GM23248 (cell line): Measurements from ENCODE around the gene ATP8A1. TPM values are rescaled to one million over a fixed set of nuclear protein-coding genes. Genes with fewer than 3 reads are reported as not detected.
A peak's percentile ranks its signal among the peaks of the same experiment; 100 is the strongest.

ENCODE experiments used
- DNase-seq: peaks from one replicate; pipeline ENCODE4 v3.0.0-alpha.2; 2015
- H2AFZ ChIP-seq: fragments of 200-600 bp; sonication (generic); 2 replicates; pipeline ENCODE4 v1.6.1; 2016; ENCODE audit warnings: antibody characterized with exemption
- H3F3A ChIP-seq: fragments of 200-600 bp; sonication (generic); 2 replicates; pipeline ENCODE4 v1.6.1; 2016; ENCODE audit warnings: mild to moderate bottlenecking, antibody characterized with exemption, mixed run types; ENCODE audit not compliant: insufficient read depth
- H3K27ac ChIP-seq: fragments of 200-600 bp; sonication (generic); 2 replicates; pipeline ENCODE4 v1.5.1; 2016; ENCODE audit warnings: mild to moderate bottlenecking
- H3K27me3 ChIP-seq: fragments of 200-600 bp; sonication (generic); replicated peaks from 2 replicates; pipeline ENCODE4 v1.6.1; 2016; ENCODE audit warnings: mild to moderate bottlenecking; ENCODE audit not compliant: insufficient read depth
- H3K36me3 ChIP-seq: fragments of 200-600 bp; sonication (generic); 2 replicates; pipeline ENCODE4 v1.6.1; 2016; ENCODE audit warnings: low read depth, mild to moderate bottlenecking
- H3K4me1 ChIP-seq: fragments of 200-600 bp; sonication (generic); 2 replicates; pipeline ENCODE4 v1.6.1; 2016; ENCODE audit warnings: mild to moderate bottlenecking; ENCODE audit not compliant: insufficient read depth
- H3K4me2 ChIP-seq: fragments of 200-600 bp; sonication (generic); one replicate; pipeline ENCODE4 v1.6.1; 2016; ENCODE audit warnings: mild to moderate bottlenecking; ENCODE audit not compliant: unreplicated experiment
- H3K4me3 ChIP-seq: fragments of 200-600 bp; sonication (generic); 2 replicates; pipeline ENCODE4 v1.5.1; 2016; ENCODE audit warnings: mild to moderate bottlenecking
- H3K79me2 ChIP-seq: fragments of 200-600 bp; sonication (generic); 2 replicates; pipeline ENCODE4 v1.6.1; 2016; ENCODE audit warnings: mild to moderate bottlenecking; ENCODE audit not compliant: insufficient read depth
- H3K9ac ChIP-seq: fragments of 200-600 bp; sonication (generic); 2 replicates; pipeline ENCODE4 v1.6.1; 2016; ENCODE audit warnings: mild to moderate bottlenecking
- H3K9me2 ChIP-seq: fragments of 200-600 bp; sonication (generic); 2 replicates; pipeline ENCODE4 v1.6.1; 2016; ENCODE audit warnings: mixed run types, mild to moderate bottlenecking, moderate library complexity; ENCODE audit not compliant: insufficient read depth
- H3K9me3 ChIP-seq: fragments of 200-600 bp; sonication (generic); one replicate; pipeline ENCODE4 v1.6.1; 2017; ENCODE audit warnings: low read depth
- H4K20me1 ChIP-seq: fragments of 200-600 bp; sonication (generic); 2 replicates; pipeline ENCODE4 v1.6.0; 2016; ENCODE audit not compliant: insufficient read depth
- EZH2 ChIP-seq: fragments of 200-600 bp; sonication (generic); IDR thresholded peaks from 2 replicates; pipeline ENCODE4 v1.6.1; 2018; ENCODE audit warnings: antibody characterized with exemption, mild to moderate bottlenecking; ENCODE audit not compliant: insufficient read depth, poor library complexity, severe bottlenecking
- EZH2phosphoT487 ChIP-seq: fragments of 200-600 bp; sonication (generic); IDR thresholded peaks from 2 replicates; pipeline ENCODE4 v1.6.1; 2018; ENCODE audit warnings: antibody characterized with exemption, moderate library complexity, mild to moderate bottlenecking, low read depth; ENCODE audit not compliant: insufficient read depth
- WGBS, 2 experiments: methylation state at CpG; one replicate each; pipeline ENCODE4 v1.1.6; 2015 to 2017; ENCODE audit warnings: low lambda C conversion rate in 2 of 2, low coverage in 1 of 2; ENCODE audit errors: missing lambda C conversion rate in 2 of 2; 5-methylcytosine and 5-hydroxymethylcytosine counted together
- in situ Hi-C: fragments of 300-500 bp; cut with MboI; formaldehyde crosslinking; loops from 2 replicates; pipeline ENCODE4 v1.15.0; 2020
- polyA plus RNA-seq: library from polyadenylated mRNA; unstranded; fragments of >200 nt; fragmentation: Nextera tagmentation; extraction: Ambion mirVana; gene quantifications from 2 replicates; pipeline ENCODE4 v1.2.1, GENCODE V29; 2016
- total RNA-seq: library from RNA; depleted of rRNA; stranded (reverse); fragments of >200 nt; shearing (Covaris generic); gene quantifications from 2 replicates; pipeline ENCODE4 v1.2.3, GENCODE V29; 2014

Gene ATP8A1
- total and polyA plus RNA-seq, 2 experiments from 2014 or later, result 0.11 to 0.13 TPM

DNA sequence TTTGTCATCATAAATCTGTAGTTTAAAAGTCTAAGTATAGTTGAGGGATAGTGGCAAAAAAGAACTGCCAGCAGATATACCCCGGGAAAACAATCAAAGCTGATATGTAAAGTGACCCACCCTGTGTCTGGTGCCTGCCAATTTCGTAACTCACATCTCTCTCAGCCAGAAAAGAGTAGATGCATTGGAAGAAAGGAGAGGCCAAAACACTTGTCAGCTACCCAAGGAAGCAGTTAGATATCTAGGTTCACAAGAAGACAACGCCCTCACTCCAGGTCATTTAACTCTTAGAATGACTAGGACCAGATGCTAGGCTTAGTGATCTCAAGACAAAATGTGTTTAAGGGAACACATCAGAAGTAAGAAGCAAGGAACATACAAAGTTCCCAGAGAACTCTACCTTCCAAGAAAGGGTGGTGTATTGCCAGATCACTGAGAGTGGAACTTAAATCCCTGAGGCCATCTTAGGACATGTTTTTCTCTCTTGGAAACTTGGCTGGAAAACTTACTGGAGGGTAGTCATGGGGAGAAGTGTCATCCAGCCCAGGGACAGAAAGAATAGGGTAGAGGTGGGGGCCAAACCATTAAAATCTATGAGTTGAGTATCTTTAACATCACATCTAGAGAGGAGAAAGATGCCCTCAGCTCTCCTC, 133.7 kb downstream of the ATP8A1 start:
- Histone ChIP-seq H3K27me3 (no peaks in the 10 kb centered on the region; the same call in 1 of the 2 replicates), H3K79me2 (no peaks in the 10 kb centered on the region), H4K20me1 (no peaks in the 10 kb centered on the region), H3K9me2 (no peaks in the 10 kb centered on the region), H3K4me1 (no peaks in the 10 kb centered on the region), H3K4me3 (no peak overlapping the region), H3K36me3 (no peaks in the 10 kb centered on the region), H3K4me2 (no peak overlapping the region), H2AFZ (no peak overlapping the region), H3K9ac (no peak overlapping the region), H3F3A (no peaks in the 10 kb centered on the region), H3K9me3 (no peaks in the 10 kb centered on the region), H3K27ac (no peak overlapping the region)
- in situ Hi-C loops, result loop anchor here (10.0 kb wide), 2 partner anchors 148 to 238 kb away; no protein-coding TSS in a partner anchor
- TF ChIP-seq EZH2phosphoT487, result no peak
- TF ChIP-seq EZH2, result no peak
- 6 to 8% methylated on average over 3 of the region's 3 CpGs for WGBS, 2 experiments
- no peak for DNase-seq

DNA sequence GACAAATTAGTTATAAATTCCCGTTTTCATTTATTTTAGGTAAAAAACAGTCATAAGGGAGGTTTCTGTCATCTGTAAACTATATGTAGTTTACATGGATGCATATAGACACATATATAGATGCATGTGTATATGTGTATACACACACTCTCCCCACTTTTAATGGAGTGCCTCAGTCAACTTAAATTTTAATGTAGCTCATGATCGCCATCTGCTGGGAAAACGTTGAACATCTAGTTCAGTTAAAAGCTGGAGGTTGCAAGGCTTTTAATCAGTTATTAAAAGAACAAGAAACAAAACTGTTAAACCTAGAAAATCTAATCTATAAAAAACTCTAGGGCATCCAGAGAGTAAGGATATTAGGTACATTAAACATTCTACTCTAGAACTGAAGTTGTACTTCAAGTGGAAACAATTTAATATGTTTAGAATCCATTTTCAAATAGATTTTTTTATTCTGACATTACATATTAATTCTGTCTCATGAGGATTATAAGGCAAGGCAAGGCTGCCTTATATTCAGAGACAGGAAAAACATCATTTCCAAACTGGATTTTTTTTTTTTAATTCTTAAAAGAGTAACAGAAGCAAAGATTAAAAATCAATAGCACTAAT, 137.0 kb downstream of the ATP8A1 start:
- H3K27me3 ChIP-seq, result no peaks in the 10 kb centered on the region; the same call in 1 of the 2 replicates
- H3K9ac ChIP-seq, result no peak overlapping the region
- H3K27ac ChIP-seq, result no peak overlapping the region
- 11 to 13% methylated on average over 3 of the region's 3 CpGs for WGBS, 2 experiments
- TF ChIP-seq EZH2phosphoT487, result no peak
- no peak for TF ChIP-seq EZH2
- in situ Hi-C loops, result loop anchor here (10.0 kb wide), 2 partner anchors 145 to 235 kb away; no protein-coding TSS in a partner anchor
- H3K9me3 ChIP-seq, result no peaks in the 10 kb centered on the region
- no peaks in the 10 kb centered on the region for H3K36me3 ChIP-seq
- no peaks in the 10 kb centered on the region for H3K79me2 ChIP-seq
- no peaks in the 10 kb centered on the region for H3F3A ChIP-seq
- no peaks in the 10 kb centered on the region for H3K9me2 ChIP-seq
- DNase-seq, result peak; percentile 59
- no peaks in the 10 kb centered on the region for H3K4me1 ChIP-seq
- H3K4me3 ChIP-seq, result no peak overlapping the region
- H4K20me1 ChIP-seq, result no peaks in the 10 kb centered on the region
- no peak overlapping the region for H3K4me2 ChIP-seq
- H2AFZ ChIP-seq, result no peak overlapping the region

DNA sequence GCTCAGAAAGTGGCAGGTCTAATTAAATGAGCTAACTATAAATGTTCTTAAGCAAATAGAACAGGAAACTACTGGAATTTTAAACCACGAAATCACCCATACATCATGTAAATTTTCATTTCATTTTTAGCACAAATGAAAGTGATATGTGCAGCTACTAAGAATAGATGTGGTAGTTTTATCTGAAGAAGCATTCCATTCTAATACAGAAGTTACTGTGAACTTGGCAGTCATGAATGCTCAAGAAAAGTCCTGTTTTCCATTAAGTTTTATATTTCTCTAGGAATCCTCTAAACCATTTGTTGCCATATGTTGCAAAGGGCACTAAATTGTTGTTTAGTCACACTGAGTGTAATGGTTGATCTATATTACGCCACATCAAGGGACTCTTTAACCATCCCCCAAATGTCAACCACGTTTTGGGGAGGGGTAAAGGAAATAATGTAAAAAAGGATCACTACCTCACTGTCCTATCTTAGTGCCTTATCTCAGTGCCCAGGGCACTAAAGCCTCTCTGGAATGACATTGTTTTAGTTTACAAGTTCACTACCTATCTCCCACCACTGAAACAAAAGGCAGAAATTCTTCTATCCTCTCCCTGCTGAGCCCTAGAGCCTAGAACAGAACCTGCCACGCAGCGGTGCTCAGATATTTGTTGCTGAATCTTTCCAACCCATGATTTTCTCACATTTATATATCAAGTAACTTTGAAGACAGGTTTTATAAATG, 141.6 kb downstream of the ATP8A1 start:
- Histone ChIP-seq H3K79me2 (no peaks in the 10 kb centered on the region), H3K36me3 (no peaks in the 10 kb centered on the region), H3K4me1 (no peaks in the 10 kb centered on the region), H3K27ac (no peak overlapping the region), H3K4me3 (no peak overlapping the region), H3K4me2 (no peak overlapping the region), H3K9ac (no peak overlapping the region), H2AFZ (no peak overlapping the region), H3K9me3 (no peaks in the 10 kb centered on the region), H3K27me3 (no peaks in the 10 kb centered on the region), H3F3A (no peaks in the 10 kb centered on the region), H3K9me2 (no peaks in the 10 kb centered on the region), H4K20me1 (no peaks in the 10 kb centered on the region)
- WGBS, 2 experiments, result 46 to 55% methylated on average over 5 of the region's 5 CpGs
- in situ Hi-C loops, result no loop called here
- TF ChIP-seq EZH2 (no peak), EZH2phosphoT487 (no peak)
- DNase-seq, result peak; percentile 18

DNA sequence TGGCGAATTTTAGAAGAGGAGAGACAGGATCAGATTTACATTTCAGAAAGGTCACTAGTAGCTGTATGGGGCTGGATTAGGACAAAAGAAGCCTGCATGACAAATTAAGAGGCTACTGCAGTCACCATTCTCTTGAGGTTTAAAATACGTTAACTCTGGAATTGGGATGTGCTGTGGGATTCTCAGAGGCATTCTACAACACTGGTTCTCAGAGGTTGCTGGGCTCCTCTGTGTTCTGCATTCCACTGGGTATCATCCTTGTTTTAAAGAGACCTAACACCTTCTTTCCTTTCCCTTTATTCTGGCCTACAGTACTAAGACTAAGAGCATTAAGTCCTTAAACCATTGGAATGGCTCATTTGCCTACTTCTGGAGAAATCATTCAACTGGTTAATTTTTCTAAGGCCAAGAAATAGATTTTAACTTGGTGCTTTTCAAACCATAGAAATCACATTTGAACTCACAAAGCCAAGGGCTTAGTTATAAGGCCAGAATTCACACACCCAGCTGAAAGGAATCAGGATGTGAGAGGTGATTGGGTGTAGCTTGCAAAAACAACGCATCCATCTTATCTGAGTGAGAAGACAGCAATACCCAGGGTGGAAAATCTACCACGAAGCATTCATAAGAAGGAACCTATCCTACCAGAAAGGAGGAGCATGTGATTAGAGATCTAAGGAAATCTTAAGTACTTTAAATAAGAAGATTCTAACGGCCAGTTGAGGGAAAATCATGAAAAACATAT, 143.0 kb downstream of the ATP8A1 start:
- no peak overlapping the region for H2AFZ ChIP-seq
- no peaks in the 10 kb centered on the region for H3K79me2 ChIP-seq
- no peaks in the 10 kb centered on the region for H3K4me1 ChIP-seq
- H3K27me3 ChIP-seq, result no peaks in the 10 kb centered on the region
- H3K4me3 ChIP-seq, result no peak overlapping the region
- no peak overlapping the region for H3K4me2 ChIP-seq
- TF ChIP-seq EZH2 (no peak), EZH2phosphoT487 (no peak)
- no peaks in the 10 kb centered on the region for H3K36me3 ChIP-seq
- H3K9me2 ChIP-seq, result no peaks in the 10 kb centered on the region
- DNase-seq, result no peak
- H3K27ac ChIP-seq, result no peak overlapping the region
- in situ Hi-C loops, result no loop called here
- no peaks in the 10 kb centered on the region for H3K9me3 ChIP-seq
- H4K20me1 ChIP-seq, result no peaks in the 10 kb centered on the region
- H3F3A ChIP-seq, result no peaks in the 10 kb centered on the region
- WGBS, 2 experiments, result 64 to 67% methylated on average over 5 of the region's 5 CpGs
- no peak overlapping the region for H3K9ac ChIP-seq
